ENCODE measurements around the gene SLC16A10.
"Not testable (repeated sequence)": the region's sequence is repeated elsewhere in the genome, so short reads cannot be mapped to it uniquely, and the experiment has no call there.

DNA sequence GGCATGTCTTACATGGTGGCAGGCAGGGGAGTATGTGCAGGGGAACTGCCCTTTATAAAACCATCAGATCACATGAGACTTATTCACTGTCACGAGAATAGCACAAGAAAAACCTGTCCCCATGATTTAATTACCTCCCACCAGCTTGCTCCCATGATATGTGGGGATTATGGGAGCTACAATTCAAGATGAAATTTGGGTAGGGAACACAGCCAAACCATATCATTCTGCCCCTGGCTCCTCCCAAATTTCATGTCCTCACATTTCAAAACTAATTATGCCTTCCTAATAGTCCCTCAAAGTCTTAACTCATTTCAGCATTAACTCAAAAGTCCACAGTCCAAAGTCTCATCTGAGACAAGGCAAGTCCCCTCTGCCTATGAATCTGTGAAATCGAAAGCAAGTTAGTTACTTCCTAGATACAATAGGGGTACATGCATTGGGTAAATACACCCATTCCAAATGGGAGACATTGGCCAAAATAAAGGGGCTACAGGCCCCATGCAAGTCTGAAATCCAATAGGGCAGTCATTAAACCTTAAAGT, 102.4 kb downstream of the SLC16A10 start:
- TF ChIP-seq POLR2A, POLR2AphosphoS5 (IDR thresholded peaks at IDR 0.05; ENCODE audit: low read depth, low read length): not testable (repeated sequence)
